SU-DHL-6 (cell line): ENCODE data around the gene TGM1.

ENCODE experiments used
- CTCF ChIP-seq: fragments of 200-600 bp; sonication (generic); IDR thresholded peaks from one replicate; pipeline ENCODE4 v1.5.1; 2017; ENCODE audit warnings: antibody characterized with exemption, mild to moderate bottlenecking, low read length, moderate library complexity; ENCODE audit not compliant: insufficient read depth, poor library complexity, severe bottlenecking
- EZH2phosphoT487 ChIP-seq: fragments of 200-600 bp; sonication (generic), shearing (Covaris generic); conservative IDR thresholded peaks from 2 replicates; pipeline ENCODE4 v1.6.1; 2018; ENCODE audit warnings: mild to moderate bottlenecking, antibody characterized with exemption, low read length, moderate library complexity, mixed read lengths

- no peak for TF ChIP-seq CTCF
- no peak for TF ChIP-seq EZH2phosphoT487
Measured at GRCh38 chr14:24260780-24261157, 2.2 kb downstream of the TGM1 start.
